ENCODE measurements around the gene CRISP1.
"Not testable (repeated sequence)": the region's sequence is repeated elsewhere in the genome, so short reads cannot be mapped to it uniquely, and the experiment has no call there.

DNA sequence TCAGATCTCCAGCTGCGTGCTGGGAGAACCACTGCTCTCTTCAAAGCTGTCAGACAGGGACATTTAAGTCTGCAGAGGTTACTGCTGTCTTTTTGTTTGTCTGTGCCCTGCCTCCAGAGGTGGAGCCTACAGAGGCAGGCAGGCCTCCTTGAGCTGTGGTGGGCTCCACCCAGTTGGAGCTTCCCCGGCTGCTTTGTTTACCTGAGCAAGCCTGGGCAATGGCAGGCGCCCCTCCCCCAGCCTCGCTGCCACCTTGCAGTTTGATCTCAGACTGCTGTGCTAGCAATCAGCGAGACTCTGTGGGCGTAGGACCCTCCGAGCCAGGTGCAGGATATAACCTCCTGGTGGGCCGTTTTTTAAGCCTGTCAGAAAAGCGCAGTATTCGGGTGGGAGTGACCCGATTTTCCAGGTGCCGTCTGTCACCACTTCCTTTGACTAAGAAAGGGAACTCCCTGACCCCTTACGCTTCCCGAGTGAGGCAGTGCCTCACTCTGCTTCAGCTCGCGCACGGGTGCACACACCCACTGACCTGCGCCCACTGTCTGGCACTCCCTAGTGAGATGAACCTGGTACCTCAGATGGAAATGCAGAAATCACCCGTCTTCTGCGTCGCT, 69.4 kb downstream of the CRISP1 start:
- TF ChIP-seq, protein P1, sequence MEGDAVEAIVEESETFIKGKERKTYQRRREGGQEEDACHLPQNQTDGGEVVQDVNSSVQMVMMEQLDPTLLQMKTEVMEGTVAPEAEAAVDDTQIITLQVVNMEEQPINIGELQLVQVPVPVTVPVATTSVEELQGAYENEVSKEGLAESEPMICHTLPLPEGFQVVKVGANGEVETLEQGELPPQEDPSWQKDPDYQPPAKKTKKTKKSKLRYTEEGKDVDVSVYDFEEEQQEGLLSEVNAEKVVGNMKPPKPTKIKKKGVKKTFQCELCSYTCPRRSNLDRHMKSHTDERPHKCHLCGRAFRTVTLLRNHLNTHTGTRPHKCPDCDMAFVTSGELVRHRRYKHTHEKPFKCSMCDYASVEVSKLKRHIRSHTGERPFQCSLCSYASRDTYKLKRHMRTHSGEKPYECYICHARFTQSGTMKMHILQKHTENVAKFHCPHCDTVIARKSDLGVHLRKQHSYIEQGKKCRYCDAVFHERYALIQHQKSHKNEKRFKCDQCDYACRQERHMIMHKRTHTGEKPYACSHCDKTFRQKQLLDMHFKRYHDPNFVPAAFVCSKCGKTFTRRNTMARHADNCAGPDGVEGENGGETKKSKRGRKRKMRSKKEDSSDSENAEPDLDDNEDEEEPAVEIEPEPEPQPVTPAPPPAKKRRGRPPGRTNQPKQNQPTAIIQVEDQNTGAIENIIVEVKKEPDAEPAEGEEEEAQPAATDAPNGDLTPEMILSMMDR (conservative IDR thresholded peaks at IDR 0.05; ENCODE audit: low read length): not testable (repeated sequence)
- TF ChIP-seq EZH2phosphoT487 (IDR thresholded peaks at IDR 0.05; ENCODE audit: borderline replicate concordance): not testable (repeated sequence)
